Measurements from ENCODE around the gene SETMAR. TPM values are rescaled to one million over a fixed set of nuclear protein-coding genes. Genes with fewer than 3 reads are reported as not detected.

Gene SETMAR
- total and polyA plus RNA-seq, 2 donors (not counting 1 experiment from before 2014, with no cell fraction given), result 4.2 to 7.6 TPM

- no peaks in the 10 kb centered on the region for H3K36me3 ChIP-seq (replicated peaks in 1 of 2; ENCODE audit: control extremely low read depth in 1 of 2, control insufficient read depth in 1 of 2, extremely low read depth in 1 of 2, insufficient read depth in 2 of 2, low read length in 1 of 2)
- no peak overlapping the region for H3K27ac ChIP-seq (ENCODE audit: low read length in 2 of 2)
- H3K79me2 ChIP-seq (ENCODE audit: control insufficient read depth, insufficient read depth, low read length), result no peaks in the 10 kb centered on the region
- intact Hi-C loops (cut with micrococcal nuclease), result no loop called here
- no peak for TF ChIP-seq EZH2 (IDR thresholded peaks at IDR 0.05; ENCODE audit: borderline replicate concordance, insufficient read depth, low read depth, low read length, poor library complexity, severe bottlenecking)
- TF ChIP-seq CTCF (IDR thresholded peaks at IDR 0.05), result no peak
- Mint-ChIP-seq H3K4me1 (no peaks in the 10 kb centered on the region), H3K27ac (no peak overlapping the region), H3K9me3 (ENCODE audit: insufficient read depth) (no peaks in the 10 kb centered on the region), H3K4me3 (no peak overlapping the region), H3K27me3 (no peaks in the 10 kb centered on the region)
- H3K9ac ChIP-seq (ENCODE audit: low read length), result no peak overlapping the region
- ATAC-seq (ENCODE audit: low read depth) (no peak), DNase-seq (no peak)
- ChIA-PET POLR2A (no interaction called here), CTCF (no interaction called here)
- no peak overlapping the region for H3K4me2 ChIP-seq (replicated peaks; ENCODE audit: low read depth, low read length, poor library complexity, severe bottlenecking)
- no peaks in the 10 kb centered on the region for H4K20me1 ChIP-seq (ENCODE audit: control insufficient read depth, insufficient read depth, low read length, poor library complexity, severe bottlenecking)
- no peak overlapping the region for H3K4me3 ChIP-seq (ENCODE audit: control extremely low read depth in 1 of 5, extremely low read depth in 1 of 5, insufficient read depth in 1 of 5, low read depth in 2 of 5, low read length in 4 of 5)
- no peaks in the 10 kb centered on the region for H3K4me1 ChIP-seq (ENCODE audit: control insufficient read depth in 2 of 2, insufficient read depth in 2 of 2, low read length in 2 of 2)
- no peaks in the 10 kb centered on the region for H3K27me3 ChIP-seq (replicated peaks in 1 of 4; ENCODE audit: control extremely low read depth in 1 of 4, control insufficient read depth in 3 of 4, insufficient read depth in 4 of 4, low read length in 3 of 4)
- peaks cover 0 to 3% (median 0%) of the 10 kb centered on the region in 3 donors for H3K9me3 ChIP-seq (ENCODE audit: control extremely low read depth in 1 of 3, control insufficient read depth in 2 of 3, insufficient read depth in 1 of 3, low read length in 2 of 3)
- WGBS (ENCODE audit: insufficient coverage), result no CpG with 5 or more reads among the region's 1 CpG
- H2AFZ ChIP-seq (ENCODE audit: insufficient read depth, low read depth, low read length, poor library complexity, severe bottlenecking), result no peak overlapping the region
Measured at GRCh38 chr3:4321732-4322131, 18.6 kb downstream of the SETMAR start.

GRCh38 chr3:4322635-4323034 lies 19.5 kb downstream of the SETMAR start:
- DNase-seq, result no peak
- no peaks in the 10 kb centered on the region for H3K9me3 Mint-ChIP-seq (ENCODE audit: insufficient read depth)
- no peaks in the 10 kb centered on the region for H3K4me1 ChIP-seq (ENCODE audit: control insufficient read depth in 2 of 2, insufficient read depth in 2 of 2, low read length in 2 of 2)
- intact Hi-C loops (cut with micrococcal nuclease), result no loop called here
- H2AFZ ChIP-seq (ENCODE audit: insufficient read depth, low read depth, low read length, poor library complexity, severe bottlenecking), result no peak overlapping the region
- no peaks in the 10 kb centered on the region for H3K79me2 ChIP-seq (ENCODE audit: control insufficient read depth, insufficient read depth, low read length)
- no peak overlapping the region for H3K27ac ChIP-seq (ENCODE audit: low read length in 2 of 2)
- no peak overlapping the region for H3K27ac Mint-ChIP-seq
- WGBS (ENCODE audit: insufficient coverage), result no CpG with 5 or more reads among the region's 1 CpG
- H3K36me3 ChIP-seq (replicated peaks in 1 of 2; ENCODE audit: control extremely low read depth in 1 of 2, control insufficient read depth in 1 of 2, extremely low read depth in 1 of 2, insufficient read depth in 2 of 2, low read length in 1 of 2), result no peaks in the 10 kb centered on the region
- no peaks in the 10 kb centered on the region for H3K27me3 Mint-ChIP-seq
- H3K27me3 ChIP-seq (replicated peaks in 1 of 4; ENCODE audit: control extremely low read depth in 1 of 4, control insufficient read depth in 3 of 4, insufficient read depth in 4 of 4, low read length in 3 of 4), result no peaks in the 10 kb centered on the region
- H4K20me1 ChIP-seq (ENCODE audit: control insufficient read depth, insufficient read depth, low read length, poor library complexity, severe bottlenecking), result no peaks in the 10 kb centered on the region
- no peaks in the 10 kb centered on the region for H3K4me1 Mint-ChIP-seq
- no peak for ATAC-seq (ENCODE audit: low read depth)
- no peak overlapping the region for H3K9ac ChIP-seq (ENCODE audit: low read length)
- H3K9me3 ChIP-seq (ENCODE audit: control extremely low read depth in 1 of 3, control insufficient read depth in 2 of 3, insufficient read depth in 1 of 3, low read length in 2 of 3), result peaks cover 0 to 8% (median 0%) of the 10 kb centered on the region in 3 donors
- ChIA-PET CTCF (no interaction called here), POLR2A (no interaction called here)
- TF ChIP-seq EZH2 (IDR thresholded peaks at IDR 0.05; ENCODE audit: borderline replicate concordance, insufficient read depth, low read depth, low read length, poor library complexity, severe bottlenecking), result no peak
- TF ChIP-seq CTCF (IDR thresholded peaks at IDR 0.05), result no peak
- H3K4me2 ChIP-seq (replicated peaks; ENCODE audit: low read depth, low read length, poor library complexity, severe bottlenecking), result no peak overlapping the region
- H3K4me3 Mint-ChIP-seq, result no peak overlapping the region
- no peak overlapping the region for H3K4me3 ChIP-seq (ENCODE audit: control extremely low read depth in 1 of 5, extremely low read depth in 1 of 5, insufficient read depth in 1 of 5, low read depth in 2 of 5, low read length in 4 of 5)
